GM18907 (cell line): ENCODE measurements around the gene RITA1.
A peak's percentile ranks its signal among the peaks of the same experiment; 100 is the strongest.

Experiments
- ATAC-seq: cut with Tn5 transposase; IDR thresholded peaks from one replicate; pipeline ENCODE4 v1.9.1; 2021; ENCODE audit warnings: mild to moderate bottlenecking, moderate library complexity; ENCODE audit not compliant: unreplicated experiment

The RITA1 gene

GRCh38 chr12:113173081-113173698, 12.3 kb upstream of the RITA1 start:
- ATAC-seq = peak; percentile 69

DNA sequence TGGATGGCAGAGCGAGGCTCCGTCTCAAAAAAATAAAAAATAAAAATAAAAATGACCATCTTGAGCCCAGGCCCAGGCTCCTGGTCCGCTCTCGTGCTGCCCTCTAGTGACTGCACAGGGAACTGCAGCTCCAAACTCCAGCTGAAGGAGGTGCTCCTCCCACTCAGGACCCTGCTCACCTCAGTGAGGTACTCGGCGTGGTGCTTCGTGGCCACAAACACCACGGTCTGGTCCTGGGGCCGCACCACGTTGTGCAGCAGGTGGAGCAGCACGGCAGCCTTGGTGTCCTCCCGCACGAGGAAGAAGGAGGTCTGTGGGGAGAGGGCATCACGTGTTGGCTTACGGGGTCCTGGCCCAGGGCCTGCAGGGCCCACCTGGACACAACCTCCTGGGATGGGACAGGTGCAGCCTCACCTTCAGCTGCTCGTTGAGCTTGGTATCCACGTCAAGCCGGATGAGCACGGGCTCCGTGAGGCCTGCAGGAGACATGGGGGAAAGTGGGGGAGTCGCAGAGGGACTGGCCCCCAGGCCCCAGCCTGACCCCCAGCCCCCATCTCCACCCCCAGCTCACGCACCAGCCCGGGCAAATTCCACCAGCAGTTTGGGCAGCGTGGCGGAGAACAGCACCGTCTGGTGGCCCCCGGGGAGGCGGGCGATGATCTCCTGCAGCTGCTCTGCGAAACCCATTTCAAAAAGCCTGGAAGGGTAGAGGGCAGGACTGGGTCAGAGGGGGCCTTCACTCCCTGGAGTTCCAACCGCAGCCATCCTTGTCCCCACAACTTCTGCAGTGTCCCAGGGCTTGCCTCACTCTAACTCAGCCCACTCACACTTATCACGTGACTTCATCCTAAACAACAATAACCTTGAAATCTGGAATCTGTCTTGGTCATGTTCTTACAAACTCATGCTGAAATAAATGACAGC, 10.8 kb upstream of the RITA1 start:
- peak; percentile 45 for ATAC-seq

DNA sequence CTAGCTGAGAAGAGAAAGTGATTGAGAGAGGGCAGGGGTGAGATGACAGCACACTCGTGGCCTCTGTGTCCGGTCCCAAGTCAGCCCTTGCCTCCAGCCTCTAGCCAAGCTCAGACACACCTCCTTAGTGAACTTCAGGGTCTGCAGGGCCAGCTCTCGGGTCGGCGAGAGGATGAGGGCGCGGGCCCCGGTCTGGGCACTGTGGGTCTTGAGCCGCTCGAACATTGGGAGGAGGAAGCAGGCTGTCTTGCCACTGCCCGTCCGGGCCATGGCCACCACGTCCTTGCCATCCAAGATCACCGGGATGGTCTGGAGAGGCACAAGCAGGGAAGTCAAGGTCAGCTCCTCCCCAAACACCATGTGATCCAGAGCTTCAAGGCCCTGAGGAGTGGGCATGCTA, 6.5 kb upstream of the RITA1 start:
- ATAC-seq = no peak

DNA sequence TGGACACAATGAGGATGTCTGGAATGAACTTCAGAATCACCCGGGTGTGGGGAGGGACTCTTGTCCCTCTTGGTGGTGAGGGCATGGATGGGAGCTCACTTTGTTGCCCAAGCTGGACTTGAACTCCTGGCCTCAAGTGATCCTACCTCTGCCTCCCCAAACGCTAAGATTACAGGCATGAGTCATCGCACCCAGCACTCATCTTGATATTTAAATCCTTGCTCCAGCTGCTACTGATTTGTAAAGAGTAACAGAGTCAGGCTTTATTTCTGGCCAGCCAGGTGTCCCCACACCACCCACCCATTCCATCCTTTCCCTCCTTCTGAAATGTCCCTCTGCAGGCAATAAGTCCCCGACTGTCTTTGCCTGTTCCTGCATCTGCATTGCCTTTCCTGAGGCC, 5.2 kb upstream of the RITA1 start:
- no peak for ATAC-seq

DNA sequence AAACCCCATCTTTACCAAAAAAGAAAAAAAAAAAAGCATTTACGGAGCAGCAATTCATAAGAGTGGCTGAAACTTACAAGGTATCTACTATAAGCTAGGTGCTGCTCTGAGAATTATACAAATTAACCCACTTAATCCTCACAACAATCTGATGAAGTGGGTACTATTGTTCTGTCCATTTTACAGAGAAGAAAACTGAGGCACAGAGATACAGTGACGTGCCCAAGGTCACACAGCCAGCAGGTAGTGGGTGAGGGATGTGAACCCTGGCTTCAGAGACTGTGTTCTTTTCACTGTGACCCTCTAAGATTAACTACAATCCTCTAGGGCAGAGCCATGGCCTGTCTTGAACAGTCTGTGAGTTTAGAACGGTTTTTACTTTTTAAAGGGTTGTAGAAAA, 3.5 kb upstream of the RITA1 start:
- ATAC-seq = no peak

GRCh38 chr12:113183030-113183589, 2.4 kb upstream of the RITA1 start:
- ATAC-seq = no peak

GRCh38 chr12:113184098-113184899, 1.2 kb upstream of the RITA1 start:
- peak; percentile 52 for ATAC-seq

- ATAC-seq = peak; percentile 83
Measured at GRCh38 chr12:113184900-113185179, 681 bp upstream of the RITA1 start.

- ATAC-seq = no peak
Measured at GRCh38 chr12:113186033-113186365, 478 bp downstream of the RITA1 start.

DNA sequence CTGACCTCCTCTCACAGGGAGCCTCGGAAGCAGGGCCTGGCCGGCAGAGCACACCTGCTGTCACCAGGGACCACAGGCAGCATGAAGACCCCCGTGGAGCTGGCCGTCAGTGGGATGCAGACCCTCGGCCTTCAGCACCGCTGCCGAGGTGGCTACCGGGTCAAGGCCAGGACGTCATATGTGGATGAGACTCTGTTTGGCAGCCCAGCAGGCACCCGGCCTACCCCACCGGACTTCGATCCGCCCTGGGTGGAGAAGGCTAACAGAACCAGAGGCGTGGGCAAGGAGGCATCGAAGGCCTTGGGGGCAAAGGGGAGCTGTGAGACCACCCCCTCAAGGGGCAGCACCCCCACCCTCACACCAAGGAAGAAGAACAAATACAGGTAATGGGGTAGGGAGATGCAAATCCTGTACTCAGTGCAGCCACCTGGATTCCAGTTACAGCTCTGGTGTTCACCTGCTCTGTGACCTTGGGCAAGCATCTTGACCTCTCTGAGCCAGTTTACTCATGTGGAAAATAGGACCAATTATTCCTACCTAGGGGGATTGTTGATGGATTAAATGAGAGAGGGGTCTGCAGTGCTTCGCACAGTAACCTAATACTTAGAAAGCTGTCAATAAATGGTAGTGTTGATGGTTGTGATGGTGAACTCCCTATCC, 1.3 kb downstream of the RITA1 start:
- no peak for ATAC-seq

DNA sequence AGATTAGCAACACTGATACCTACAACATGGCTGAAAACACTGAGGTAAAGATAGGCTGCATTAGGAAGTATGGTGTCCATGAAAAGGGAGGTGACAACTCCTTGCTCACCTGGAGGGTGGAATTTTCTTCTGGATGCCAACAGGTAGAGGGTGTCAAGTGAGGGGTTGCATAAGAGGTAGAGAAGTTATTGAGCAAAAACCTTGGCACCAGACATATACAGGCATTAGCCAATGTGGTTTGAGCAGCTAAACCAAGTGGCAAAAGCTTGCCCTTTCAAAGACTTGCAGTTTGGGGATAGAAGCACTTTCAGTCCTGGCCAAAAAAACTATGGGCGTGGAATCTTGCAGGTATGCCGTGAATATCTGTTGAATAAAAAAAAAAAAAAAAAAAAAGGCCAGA, 3.8 kb downstream of the RITA1 start:
- ATAC-seq = no peak

DNA sequence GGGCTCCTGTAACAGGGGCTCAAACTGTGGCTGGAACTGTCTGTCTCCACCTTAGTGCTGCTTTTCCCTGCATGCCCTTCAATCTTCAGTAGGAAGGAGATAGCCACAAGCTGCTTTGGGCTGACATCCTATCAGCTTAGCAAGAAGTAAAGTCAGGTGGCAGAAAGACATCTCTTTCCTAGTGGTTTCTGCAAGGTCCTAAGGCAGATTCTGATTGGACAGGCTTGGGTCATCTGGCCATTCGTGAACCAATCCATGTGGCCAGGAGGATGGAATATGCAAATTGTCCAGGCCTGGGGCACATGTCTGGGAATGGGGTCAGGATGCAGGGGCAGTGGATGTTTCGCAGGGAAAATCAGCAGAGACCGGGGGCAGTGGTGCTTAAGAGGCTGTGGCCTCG, 5.2 kb downstream of the RITA1 start:
- ATAC-seq = no peak

DNA sequence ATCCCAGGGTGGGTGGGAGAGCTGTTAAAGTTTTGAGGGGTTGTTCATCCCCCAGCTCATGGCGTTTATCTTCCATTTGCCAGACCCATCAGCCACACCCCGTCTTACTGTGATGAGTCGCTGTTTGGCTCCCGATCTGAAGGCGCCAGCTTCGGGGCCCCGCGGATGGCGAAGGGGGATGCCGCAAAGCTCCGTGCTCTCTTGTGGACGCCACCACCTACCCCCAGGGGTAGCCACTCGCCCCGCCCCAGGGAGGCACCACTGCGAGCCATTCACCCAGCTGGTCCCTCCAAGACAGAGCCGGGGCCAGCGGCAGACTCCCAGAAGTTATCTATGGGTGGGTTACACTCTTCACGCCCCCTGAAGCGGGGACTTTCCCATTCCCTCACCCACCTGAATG, 5.7 kb downstream of the RITA1 start:
- ATAC-seq = no peak

DNA sequence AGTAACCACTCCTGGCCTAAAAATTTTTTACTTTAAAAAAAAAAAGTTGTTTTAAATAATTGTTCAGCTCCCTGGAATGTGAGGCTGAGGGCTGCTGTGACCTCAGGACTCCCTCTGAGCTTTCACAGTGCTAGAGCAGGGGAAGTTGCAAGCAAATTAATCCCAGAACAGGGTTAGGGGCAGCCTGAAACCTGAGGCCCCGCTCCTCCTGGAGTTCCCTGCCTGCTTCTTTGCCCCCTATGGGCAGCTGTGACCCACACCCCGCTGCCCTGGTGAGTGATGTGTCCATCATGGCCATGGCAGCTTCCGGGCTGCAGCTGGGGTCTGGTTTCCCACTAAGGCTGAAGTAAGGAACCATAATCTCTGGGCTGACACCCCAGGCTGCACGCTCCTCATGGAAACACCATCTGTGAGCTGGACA, 9.5 kb downstream of the RITA1 start:
- ATAC-seq = no peak

GRCh38 chr12:113195598-113195997, 10.1 kb downstream of the RITA1 start:
- no peak for ATAC-seq

- no peak for ATAC-seq
Measured at GRCh38 chr12:113196582-113196981, 11.1 kb downstream of the RITA1 start.

GRCh38 chr12:113196990-113197389, 11.5 kb downstream of the RITA1 start:
- peak; percentile 70 for ATAC-seq

DNA sequence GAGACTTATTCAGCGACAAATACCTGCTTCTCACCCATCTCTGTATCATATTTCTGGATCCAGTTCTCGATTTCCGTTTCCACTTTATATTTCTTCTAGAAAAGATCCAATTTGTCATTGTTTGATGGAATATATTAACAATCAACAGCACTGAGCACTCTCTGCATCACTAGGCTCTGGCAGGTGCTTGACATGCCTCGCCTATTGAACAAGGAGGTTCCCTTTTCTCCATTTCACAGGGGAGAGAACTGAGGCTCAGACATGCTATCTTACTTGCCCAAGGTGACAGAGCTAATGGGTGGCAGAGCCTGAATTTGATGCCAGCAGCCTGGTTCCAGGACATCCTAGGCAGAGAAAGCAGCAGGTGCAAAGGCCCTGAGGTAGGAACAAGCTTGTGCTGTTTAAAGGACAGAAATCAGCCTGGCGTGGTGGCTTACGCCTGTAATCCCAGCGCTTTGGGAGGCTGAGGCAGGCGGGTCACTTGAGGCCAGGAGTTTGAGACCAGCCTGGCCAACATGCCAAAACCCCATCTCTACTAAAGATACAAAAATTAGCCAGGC, 12.1 kb downstream of the RITA1 start:
- ATAC-seq = no peak

GRCh38 chr12:113198296-113198695, 12.8 kb downstream of the RITA1 start:
- no peak for ATAC-seq

DNA sequence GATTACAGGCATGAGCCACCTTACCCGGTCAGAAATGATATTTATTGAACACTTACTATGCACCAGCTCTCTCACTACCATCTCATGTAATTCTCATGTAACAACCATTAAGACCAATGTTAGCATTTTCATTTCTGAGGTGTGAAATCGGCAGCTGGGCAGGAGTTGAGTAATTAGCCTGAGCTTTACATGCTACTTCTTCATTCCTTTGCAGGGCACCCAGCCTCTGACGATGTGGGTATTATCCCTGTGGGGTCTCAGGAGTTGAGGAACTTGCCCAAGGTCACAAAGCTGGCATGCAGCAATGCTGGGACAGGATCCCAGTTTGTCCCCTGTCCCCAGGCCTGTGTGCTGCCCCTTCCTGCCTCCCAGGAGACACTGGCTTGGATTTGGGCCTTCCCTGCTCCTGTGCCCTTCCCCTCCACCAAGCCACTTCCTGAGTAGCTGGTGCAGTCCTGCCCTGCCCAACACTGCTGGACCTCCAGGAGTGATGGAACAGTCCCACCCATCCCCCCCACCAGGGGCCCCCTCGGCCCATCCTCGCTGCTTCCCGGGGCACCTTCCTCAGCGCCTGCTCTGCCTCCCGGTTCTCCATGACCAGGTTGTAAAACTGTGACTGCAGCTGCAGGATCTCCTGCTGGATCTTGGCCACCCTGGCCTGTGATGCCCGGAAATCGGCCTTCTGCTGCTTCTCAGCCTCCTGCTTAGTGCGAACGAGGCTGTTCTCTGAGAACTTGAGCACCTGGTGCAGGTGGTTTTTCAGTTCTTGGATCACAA, 14.7 kb downstream of the RITA1 start:
- ATAC-seq = no peak
